Left forelimb (tissue), 1 donor: Measurements from ENCODE around the gene NECAP2.

Experiments used
- DNase-seq: peaks from one replicate; pipeline ENCODE4 v3.0.0-alpha.2; 2018; ENCODE audit warnings: low spot score

The NECAP2 gene, protein sequence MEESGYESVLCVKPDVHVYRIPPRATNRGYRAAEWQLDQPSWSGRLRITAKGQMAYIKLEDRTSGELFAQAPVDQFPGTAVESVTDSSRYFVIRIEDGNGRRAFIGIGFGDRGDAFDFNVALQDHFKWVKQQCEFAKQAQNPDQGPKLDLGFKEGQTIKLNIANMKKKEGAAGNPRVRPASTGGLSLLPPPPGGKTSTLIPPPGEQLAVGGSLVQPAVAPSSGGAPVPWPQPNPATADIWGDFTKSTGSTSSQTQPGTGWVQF

DNA sequence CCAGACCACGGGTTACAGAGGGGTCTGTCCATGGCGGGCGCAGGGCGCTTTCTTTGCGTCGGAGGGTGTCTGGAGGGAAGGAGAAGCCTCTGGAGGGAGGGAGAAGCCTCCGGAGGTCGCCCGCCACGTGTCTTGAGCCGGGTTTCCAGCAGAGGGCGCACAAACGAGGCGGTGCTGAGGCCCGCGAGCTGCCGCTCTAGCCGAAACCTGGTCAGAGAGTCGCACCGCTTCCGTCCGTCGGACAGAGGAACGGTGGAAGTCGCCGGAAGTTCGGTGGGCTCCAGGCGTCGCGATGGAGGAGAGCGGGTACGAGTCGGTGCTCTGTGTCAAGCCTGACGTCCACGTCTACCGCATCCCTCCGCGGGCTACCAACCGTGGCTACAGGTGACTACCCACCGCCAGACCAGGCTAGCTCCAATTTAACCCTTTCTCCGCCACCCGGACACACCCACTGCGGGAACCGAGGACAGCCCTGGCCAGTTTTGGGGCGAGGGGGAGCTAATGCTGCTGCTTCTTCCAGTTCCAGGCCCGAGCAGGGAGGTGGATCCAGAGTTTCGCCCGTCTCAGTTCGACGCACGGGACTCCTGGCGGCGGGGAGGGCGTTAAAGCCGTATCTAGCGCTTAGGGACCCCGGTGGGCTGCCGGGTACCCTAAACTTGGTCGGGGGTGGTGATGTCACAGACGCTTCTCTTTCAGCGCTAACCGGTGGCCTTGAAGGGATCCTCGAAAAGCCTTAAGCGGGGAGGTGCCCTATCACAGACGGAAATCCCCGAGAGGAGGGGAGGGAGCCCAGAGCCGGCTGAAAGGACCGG is at the start of gene NECAP2:
TSS of gene NECAP2 (plus strand) at position 255 of the 812 bp plus-strand sequence. CDS start at position 293, 38 bp downstream.
- DNase-seq, result peak; percentile 96

DNA sequence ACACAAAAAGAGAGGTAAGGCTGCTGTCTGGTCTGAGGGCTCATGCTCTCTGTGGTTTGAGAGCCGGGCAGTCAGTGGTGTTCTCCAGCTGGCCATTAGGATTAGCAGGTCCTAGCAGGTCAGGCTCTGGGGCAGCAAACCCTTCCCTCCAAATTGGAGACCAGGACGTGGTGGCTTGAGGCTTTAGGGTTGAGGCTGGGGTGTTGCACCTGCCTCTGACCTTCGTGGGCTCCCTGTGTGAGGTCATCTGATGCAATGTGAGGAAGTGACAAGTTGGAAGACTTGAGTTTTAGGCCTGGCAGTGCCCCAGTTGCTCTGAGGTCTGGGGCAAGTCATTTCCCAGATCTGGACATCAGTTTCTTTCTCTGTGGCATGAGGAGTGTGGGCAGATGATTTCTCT is 49.1 kb upstream of the NECAP2 start:
- DNase-seq, result no peak

DNA sequence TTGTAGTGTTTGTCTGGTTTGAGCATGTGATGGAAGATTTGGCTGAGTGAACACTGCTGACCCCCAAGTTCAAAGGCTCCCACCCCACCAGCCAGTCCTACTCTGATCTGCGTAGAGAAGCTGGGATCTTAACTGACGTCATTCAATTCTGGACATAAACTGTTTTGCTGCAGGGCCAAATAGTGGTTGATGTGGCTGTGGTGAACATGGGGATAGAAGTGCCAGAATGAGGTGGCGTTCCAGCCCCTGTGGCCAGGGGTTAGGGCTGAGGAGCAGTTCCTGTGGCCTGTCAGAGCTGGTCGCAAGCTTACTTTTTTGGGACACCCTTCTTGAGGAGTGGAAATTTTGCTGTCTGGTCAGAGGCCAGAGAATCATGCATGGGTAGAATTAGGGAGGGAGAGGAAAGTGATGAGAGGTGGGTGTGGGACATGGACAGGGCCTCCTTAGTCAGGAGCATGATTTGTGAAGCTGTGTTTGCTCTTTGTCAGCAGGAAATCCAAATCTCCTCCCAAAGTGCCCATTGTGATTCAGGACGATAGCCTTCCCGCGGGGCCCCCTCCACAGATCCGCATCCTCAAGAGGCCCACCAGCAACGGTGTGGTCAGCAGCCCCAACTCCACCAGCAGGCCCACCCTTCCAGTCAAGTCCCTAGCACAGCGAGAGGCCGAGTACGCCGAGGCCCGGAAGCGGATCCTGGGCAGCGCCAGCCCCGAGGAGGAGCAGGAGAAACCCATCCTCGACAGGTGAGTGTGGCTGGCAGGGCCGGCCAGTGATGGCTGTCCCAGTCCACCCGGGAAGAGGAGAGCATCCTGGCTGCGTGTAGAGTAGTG is 47.6 kb upstream of the NECAP2 start:
- no peak for DNase-seq

DNA sequence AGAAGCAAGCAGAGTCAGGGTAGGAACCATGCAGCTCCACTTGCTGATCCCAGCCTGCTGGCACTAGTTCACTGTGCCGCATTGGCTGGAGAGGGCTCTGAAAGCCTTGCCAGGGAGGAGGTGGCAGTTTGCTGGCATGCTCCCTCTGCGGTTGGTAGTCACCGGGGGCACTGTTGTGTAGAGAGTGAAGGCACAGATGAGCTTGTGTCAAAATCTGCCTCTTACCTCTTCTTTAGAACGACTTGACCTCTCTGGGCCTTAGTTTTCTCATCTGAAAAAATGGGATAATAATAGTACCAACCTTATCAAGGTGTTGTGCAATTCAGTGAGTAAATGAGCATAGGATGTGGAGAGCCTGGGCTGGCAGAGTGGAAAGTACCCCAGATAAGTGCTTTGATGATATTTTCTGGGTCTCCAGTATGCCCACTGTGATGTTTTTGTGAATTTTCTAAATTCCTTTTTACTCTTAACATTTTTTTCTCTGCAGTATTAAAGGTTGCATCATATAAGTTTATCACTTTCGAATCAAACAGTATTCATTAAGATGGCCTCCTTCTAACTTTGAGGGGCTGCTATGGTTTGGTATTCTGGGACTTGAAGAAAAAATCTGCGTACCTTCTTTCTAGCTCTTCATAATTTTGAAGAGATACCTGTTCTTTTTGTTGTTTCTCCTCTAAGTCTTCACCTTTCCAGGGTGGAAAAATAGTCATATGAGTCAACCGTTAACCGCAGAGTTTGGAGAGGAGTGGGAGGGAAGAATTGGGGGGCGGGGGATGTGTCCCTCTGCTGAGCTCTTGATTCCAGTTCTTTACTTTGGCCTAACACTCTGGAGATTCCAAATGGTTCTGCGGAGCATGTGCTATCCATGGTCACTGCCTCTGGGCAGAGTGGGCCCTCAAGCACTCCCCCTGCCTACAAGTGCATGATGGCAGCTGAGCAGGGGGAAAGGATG is 46.7 kb upstream of the NECAP2 start:
- DNase-seq, result no peak

DNA sequence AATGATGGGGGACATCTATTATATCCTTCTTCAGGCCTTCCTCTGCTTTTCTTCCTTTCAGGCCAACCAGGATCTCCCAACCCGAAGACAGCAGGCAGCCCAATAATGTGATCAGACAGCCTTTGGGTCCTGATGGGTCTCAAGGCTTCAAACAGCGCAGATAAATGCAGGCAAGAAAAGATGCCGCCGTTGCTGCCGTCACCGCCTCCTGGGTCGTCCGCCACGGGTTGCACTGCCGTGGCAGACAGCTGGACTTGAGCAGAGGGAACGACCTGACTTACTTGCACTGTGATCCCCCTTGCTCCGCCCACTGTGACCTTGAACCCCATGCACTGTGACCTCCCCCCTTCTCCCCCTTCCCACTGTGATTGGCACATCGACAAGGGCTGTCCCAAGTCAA is 45.5 kb upstream of the NECAP2 start:
- DNase-seq, result no peak

DNA sequence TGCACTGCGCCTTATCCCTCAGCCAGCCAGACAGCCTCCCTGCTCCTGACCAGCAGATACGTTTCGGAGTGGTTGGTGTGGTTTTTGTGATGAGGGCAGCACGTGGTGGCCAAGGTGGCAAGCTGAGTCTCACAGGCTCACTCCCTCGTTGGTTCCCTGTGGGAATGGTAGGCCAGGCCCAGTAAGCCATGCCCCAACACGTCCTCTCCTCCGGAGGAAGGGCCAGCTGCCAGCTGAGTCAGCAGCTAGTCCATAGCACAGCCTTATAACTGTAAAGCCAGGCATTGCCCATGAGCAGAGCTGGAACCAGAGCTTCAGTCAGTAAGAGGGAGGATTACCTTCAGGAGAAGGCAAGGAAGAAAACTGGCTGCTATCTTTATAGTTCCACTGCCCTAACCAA is 43.9 kb upstream of the NECAP2 start:
- DNase-seq, result no peak

DNA sequence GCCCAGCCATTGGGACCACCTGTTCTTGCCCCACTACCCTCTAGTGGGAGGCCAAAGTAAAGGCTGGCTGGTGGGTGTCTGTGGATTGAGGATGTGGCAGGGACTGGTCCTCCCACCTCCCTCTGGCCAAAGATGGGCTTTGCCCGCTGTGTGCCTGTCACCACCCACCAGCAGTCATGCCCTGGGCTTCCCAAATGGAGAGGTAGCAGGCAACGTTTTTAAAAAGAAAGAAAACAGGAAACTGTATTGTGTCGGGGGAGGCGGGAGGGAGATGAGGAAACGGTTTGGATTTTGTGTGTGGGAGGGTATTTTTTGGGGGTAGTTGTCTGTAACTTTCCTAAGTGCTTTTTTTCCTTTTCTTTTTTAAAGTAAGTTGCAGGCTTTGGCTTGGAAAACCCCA is 43.4 kb upstream of the NECAP2 start:
- no peak for DNase-seq

DNA sequence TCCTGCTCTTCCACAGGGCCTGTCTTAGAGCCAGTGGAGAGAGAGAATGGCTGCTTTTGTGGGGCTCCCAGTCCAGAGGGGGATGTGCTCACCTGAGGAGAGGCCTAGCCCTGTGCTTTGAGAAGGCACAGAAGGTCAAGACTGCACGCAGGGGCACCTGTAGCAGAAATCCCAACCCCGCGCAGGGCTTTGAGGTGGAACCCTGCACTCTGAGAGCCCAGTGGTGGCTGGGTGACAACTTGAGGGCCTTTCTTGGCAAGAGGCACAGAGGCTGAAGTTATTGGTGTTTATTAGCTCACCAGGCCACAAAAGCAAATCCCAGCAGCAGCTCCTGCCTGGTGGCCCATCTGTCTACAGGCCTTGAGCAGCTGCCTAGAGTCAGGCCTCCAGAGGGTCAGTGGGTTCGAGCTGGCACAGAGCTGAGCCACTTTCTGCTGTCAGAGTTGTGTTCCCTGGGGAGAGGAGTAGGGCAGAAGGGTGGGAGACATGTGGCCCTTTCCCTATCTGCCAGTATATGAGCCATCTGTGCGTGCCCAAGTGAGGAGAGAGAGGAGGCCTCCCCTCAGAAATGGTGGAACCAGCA is 42.1 kb upstream of the NECAP2 start:
- DNase-seq, result no peak

DNA sequence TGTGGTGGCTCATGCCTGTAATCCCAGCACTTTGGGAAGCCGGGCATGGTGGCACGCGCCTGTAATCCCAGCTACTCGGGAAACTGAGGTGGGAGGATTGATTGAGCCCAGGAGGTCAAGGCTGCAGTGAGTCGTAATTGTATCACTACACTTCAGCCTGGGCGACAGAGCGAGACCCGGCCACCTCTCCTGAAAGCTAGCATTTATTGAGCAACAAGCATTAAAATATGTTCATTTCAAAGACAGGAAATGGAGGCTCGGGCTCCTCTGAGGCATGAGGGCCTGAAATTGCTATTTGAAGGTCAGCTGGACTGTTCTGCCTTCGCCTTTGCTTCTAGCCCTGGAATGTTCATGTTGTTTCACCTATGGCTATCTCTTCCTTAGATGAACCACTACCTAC is 37.8 kb upstream of the NECAP2 start:
- DNase-seq, result no peak

DNA sequence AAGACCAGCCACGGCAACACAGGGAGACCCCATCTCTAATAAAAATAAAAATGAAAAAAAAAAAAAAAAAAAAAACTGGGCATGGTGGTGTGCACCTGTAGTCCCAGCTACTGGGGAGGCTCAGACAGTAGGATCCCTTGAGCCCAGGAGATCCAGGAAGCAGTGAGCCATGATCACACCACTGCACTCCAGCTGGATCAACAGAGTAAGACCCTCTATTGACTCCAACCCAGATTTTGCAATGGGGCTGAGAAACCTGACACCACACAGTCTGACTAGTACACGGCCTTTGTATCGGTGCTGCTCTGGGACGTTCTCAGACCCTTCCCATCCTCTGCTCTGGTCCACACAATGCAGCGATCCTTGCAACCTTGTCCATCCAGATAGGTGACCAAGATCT is 35.1 kb upstream of the NECAP2 start:
- no peak for DNase-seq

DNA sequence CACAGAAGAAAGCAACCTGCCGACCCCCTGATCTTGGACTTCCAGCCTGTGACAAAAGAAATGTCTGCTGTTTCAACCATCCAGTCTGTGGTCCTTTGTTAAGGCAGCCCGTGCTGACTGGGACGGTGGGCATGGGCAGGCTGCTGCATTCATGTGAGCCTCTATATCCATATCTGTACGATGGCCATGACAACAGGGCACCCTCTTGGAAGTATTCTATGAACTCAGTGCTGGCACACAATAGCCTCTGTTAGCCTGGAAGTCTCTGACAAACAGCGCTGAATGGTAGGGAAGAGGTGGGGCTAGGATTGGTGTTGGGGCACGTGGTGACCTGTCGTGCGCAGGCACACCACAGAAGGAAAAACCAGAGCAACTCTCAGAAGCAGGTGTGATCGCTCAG is 33.7 kb upstream of the NECAP2 start:
- no peak for DNase-seq

DNA sequence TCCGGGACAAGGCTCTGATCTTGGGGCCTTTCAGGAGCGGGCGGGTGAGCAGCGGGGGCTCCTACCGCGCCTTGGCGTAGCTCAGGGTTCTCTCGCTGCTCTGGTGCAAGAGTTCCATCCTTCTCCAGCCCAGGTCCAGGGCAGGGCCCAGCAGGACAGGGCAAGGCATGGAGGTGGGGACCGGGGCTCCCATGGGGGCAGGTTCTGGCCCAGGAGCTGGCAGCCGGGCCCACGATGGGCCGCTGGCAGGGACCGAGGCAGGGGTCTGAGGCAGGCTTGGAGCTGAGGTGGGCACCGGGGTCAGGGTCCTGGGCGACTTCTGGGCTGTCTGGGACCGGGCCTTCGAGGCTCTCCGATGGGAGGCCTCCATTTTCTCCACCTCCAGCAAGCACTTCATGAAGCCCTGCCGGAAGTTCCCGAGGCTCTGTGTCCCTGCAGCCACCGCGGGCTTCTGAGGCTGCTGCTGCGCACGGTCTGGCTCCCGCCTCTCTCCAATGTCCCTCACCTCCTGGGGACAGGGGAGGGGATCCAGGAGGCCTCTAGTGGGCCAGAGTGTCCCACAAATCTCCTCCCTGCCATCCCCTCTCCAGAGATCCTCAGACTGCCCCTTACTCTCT is 30.9 kb upstream of the NECAP2 start:
- no peak for DNase-seq

DNA sequence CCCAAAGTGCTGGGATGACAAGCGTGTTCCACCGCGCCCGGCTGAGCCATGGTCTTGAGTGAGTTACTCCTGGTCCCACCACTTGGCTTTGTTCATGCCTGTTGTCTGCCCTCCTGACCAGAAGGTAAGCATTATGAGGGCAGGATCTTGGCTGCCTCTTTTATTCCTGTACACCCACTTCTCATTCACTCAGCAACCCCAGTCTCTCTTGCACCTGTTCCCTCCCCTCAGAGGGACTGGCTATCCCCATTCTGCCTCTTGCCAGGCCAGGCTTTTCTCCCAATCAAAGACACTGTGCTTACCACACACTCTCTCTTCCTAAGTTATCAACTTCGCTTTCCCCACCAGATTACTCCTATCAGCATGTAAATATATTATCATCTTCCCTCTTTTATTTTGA is 29.7 kb upstream of the NECAP2 start:
- no peak for DNase-seq

DNA sequence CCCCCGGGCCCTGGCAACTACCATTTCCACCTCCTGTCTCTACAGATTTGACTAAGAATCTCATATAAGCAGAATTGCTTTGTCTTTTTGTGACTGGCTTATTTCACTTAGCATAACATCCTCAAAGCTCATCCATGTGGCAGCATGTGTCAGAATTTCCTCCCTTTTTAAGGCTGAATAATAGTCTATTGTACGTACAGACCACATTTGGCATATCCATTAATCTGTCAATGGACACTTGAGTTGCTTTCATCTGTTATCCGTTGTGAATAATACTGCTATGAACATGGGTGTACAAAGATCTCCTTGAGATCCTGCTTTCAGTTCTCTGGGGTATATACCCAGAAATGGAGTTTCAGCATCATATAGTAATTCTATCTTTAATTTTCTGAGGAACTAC is 27.3 kb upstream of the NECAP2 start:
- no peak for DNase-seq

DNA sequence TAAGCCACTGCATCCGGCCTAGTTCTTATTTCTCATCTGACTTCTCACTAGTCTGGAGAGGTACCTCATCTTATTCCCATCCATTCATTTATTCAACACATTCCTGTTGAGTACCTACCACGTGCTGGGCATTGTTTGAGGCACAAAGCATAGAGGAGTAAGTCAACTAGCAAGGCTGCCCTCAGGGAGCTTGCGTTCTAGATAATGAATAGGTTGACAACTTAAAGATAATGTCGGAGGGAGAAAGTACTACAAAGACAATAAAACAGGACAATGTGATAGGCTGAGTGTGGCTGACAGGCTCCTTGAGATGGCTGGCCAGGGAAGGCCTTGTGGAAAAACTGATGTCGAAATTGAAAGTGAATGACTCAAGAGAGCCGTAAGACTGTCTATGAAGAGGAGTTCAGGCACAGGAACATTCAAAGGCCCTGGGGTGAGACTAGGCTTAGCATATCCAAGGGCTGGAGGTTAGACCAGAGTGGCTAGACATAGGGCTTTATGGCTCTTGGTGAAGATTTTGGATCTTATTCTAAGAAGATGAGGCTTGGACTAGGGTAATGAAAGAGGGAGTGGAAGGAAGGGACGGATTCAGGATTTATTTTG is 21.6 kb upstream of the NECAP2 start:
- no peak for DNase-seq

DNA sequence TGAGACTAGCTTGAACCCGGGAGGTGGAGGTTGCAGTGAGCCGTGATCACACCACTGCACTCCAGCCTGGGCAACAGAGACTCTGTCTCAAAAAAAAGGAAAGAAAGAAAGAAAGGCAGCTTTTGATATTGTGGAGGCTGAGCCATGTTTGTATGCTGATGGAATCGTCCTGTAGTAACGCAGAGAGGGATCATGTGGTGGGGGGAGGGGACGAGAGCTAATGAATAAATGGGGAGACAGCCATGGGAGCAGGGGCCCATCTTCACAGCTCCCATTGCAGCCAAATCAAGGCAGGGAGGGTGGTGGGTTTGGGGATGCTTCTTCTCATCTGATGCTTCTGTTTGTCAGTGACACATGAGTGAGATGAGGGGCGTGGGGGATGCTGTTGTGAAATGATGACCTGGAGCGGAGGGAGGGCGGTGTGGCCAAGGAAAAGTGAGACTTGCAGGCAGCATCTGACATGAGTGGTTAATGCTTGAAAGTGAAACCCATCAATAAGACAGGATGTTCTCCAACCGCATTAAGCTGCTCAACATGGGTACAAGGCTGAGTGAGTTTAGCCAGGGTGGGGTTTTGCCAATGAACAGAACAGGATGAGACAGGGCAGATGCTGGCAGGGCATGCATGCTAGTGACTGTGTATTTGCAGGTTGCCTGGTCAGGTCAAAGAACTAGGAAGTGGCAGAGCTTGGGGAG is 20.0 kb upstream of the NECAP2 start:
- DNase-seq, result no peak

DNA sequence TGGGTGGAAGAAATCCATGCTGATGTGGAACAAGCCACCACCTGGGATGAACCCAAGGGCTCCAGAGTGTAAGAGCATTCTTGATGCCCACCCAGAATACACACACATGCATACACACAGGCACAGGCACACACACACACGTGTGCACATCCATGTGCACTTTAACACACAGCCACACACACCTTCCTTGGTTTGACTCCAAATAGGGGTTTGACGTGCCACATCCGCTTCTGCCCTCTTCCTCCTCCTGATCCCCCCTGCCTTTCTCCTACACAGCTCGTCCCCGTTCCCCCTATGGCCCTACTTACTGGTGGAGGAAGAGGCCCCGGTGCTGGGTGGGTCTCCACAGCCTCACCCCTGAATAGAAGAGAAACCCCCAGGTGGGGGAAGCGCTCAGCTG is 19.3 kb upstream of the NECAP2 start:
- DNase-seq, result no peak

DNA sequence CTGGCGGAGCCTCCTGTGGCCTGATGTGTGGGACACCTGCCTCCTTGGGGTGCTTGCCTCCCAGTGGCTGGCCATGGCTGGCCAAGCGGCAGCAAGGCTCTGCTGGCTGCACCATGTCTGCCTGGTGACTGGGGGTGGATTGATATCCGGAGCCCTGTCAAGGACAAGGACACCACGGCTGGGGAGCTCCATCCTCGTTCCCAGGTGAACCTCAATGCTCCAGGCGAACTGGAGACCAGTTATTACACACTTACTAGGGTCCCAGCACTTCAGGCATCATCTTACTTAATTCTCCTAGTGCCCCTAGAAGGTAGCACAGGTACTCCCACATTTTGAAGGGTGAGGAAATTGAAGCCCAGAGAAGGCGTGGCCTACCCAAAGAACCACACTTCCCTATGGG is 18.5 kb upstream of the NECAP2 start:
- DNase-seq, result no peak

DNA sequence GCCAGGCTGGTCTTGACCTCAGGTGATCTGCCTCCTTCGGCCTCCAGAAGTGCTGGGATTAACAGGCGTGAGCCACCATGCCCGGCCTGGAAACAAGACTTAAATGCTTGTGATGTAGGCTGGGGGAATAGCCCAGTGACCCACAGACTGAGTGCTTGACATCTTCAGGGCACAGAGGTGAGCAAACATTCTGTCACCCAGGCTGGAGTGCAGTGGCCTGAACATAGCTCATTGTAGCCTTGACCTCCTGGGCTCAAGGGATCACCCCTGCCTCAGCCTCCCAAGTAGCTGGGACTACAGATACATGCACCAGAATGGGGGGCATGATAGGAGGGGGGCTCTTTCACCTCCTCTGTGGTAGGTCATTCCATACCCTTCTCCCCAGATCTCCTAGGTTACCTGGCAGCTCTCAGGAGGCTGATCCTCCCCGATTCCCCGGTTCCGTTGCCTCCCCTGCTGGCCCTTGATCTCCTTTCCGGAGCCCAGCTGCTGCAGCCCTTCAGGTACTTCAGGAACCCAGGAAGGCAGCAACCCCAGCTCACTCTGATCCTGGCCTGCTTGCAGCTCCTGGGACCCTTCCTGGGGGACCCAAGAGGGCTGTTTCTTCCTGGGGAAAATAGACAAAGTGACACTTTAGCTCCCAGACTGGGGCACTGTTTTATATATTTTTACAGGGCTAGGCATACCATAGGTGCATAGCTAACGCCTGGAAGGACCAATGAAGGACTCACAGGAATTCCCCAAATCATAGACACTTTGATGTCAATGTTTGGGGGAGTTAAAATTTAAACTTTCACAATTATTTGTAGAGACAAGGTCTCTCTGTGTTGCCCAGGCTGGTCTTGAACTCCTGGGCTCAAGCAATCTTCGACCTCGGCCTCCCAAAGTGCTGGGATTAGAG is 15.1 kb upstream of the NECAP2 start:
- DNase-seq, result no peak
